ENCODE measurements around the gene PPIG. TPM values are rescaled to one million over a fixed set of nuclear protein-coding genes. Genes with fewer than 3 reads are reported as not detected.

The PPIG gene
- total and polyA plus RNA-seq, 9 of the 15 experiments (the other 6 are each of a cell fraction or from before 2014, with no cell fraction given): 52.5 to 166 (median 124) TPM

DNA sequence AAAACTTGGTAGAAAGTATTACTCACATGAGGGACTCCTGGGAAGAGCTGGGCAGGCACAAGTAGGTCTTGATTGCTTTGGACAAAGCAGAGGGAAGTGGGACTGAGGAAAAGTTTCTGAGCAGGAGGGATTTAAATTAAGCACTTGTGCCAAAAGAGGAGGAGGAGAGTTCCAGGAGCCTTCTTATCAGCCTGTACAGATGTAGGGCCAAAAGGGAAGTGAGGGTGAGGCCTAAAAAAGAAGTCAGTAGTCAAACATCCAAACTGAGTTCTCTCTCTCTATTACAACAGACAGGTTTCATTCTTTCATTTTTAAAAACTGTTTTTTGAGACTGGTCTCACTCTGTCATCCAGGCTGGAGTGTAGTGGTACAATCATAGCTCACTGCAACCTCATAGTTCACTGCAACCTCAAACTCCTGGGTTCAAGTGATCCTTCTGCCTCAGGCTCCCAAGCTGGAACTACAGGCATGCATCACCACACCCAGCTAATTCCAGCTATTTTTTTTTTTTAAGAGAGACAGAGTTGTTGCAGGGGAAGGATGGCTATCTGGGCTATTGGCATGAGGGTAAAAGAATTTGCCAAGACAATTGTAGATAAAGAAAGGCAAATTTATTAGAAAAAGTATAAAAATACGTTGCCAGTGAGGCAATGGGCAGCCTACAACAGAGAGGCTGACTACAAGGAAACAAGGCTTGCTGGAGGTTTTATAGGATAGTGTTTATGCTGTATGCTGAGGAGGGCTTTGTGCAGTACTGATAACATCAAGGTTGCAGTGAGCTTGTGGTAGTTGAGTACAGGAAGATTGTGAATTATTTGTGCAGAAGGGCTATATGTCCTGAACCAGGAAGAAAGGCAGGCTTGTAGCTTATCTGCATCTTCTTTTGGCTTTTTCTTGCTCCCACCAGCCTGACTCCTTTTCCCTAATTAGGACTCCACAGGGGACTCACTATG lies 81.1 kb downstream of the PPIG start (continued):
- TF ChIP-seq, protein P1, sequence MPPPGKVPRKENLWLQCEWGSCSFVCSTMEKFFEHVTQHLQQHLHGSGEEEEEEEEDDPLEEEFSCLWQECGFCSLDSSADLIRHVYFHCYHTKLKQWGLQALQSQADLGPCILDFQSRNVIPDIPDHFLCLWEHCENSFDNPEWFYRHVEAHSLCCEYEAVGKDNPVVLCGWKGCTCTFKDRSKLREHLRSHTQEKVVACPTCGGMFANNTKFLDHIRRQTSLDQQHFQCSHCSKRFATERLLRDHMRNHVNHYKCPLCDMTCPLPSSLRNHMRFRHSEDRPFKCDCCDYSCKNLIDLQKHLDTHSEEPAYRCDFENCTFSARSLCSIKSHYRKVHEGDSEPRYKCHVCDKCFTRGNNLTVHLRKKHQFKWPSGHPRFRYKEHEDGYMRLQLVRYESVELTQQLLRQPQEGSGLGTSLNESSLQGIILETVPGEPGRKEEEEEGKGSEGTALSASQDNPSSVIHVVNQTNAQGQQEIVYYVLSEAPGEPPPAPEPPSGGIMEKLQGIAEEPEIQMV (tag; conservative IDR thresholded peaks at IDR 0.05; ENCODE audit: low read depth): no peak
- TF ChIP-seq RAD21 (CRISPR knock-in tag; conservative IDR thresholded peaks at IDR 0.05 in 1 of 2, IDR thresholded peaks at IDR 0.05 in 1 of 2): peak in 1 of 2 experiments; percentile 15; a peak in 2 of 4 replicates
- TF ChIP-seq ZNF282 (CRISPR knock-in tag; IDR thresholded peaks at IDR 0.05): no peak
- TF ChIP-seq ZNF143 (CRISPR knock-in tag; IDR thresholded peaks at IDR 0.05): no peak
- TF ChIP-seq TFAP4 (CRISPR knock-in tag; IDR thresholded peaks at IDR 0.05; ENCODE audit: borderline replicate concordance): no peak
- peak; percentile 83 for TF ChIP-seq CCNT2 (IDR thresholded peaks at IDR 0.05; ENCODE audit: borderline replicate concordance, extremely low read depth, insufficient read length, low read depth, low read length)
- TF ChIP-seq ZNF740 (CRISPR knock-in tag; IDR thresholded peaks at IDR 0.05): no peak
- no peak for TF ChIP-seq ZNF740 (tag; IDR thresholded peaks at IDR 0.05)
- TF ChIP-seq, protein P2, sequence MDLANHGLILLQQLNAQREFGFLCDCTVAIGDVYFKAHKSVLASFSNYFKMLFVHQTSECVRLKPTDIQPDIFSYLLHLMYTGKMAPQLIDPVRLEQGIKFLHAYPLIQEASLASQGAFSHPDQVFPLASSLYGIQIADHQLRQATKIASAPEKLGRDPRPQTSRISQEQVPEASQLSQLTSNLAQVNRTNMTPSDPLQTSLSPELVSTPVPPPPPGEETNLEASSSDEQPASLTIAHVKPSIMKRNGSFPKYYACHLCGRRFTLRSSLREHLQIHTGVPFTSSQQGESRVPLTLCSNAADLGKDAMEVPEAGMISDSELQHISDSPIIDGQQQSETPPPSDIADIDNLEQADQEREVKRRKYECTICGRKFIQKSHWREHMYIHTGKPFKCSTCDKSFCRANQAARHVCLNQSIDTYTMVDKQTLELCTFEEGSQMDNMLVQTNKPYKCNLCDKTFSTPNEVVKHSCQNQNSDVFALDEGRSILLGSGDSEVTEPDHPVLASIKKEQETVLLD (IDR thresholded peaks at IDR 0.05): no peak
- TF ChIP-seq ZBTB40 (IDR thresholded peaks at IDR 0.05): no peak
- no peak for TF ChIP-seq ZBTB40 (CRISPR knock-in tag; IDR thresholded peaks at IDR 0.05)
